Astrocyte (in vitro differentiated cells and primary cell): ENCODE data around the gene CEACAM21. TPM values are rescaled to one million over a fixed set of nuclear protein-coding genes. Genes with fewer than 3 reads are reported as not detected.

ENCODE experiments used
- DNase-seq: peaks from one replicate; pipeline ENCODE4 v3.0.0-alpha.2; 2010; ENCODE audit warnings: low read depth
- FAIRE-seq: peaks from 2 replicates; lab custom pipeline; 2011; peaks lifted over from hg19 to GRCh38; lab: Jason Lieb, UNC
- H2AFZ ChIP-seq: 2 replicates; pipeline ENCODE4 v1.6.0; 2012; ENCODE audit warnings: low read depth, low read length, inconsistent platforms
- H3K27ac ChIP-seq: 2 replicates; pipeline ENCODE4 v1.5.1; 2011; ENCODE audit warnings: low read depth, low read length, inconsistent platforms
- H3K27me3 ChIP-seq: 2 replicates; pipeline ENCODE4 v1.6.0; 2011; ENCODE audit warnings: low read length, inconsistent platforms; ENCODE audit not compliant: insufficient read depth
- H3K36me3 ChIP-seq: 2 replicates; pipeline ENCODE4 v1.5.1; 2011; ENCODE audit warnings: low read length, inconsistent platforms; ENCODE audit not compliant: insufficient read depth
- H3K4me1 ChIP-seq: 2 replicates; pipeline ENCODE4 v1.5.1; 2011; ENCODE audit warnings: low read length, inconsistent platforms; ENCODE audit not compliant: insufficient read depth
- H3K4me2 ChIP-seq: 2 replicates; pipeline ENCODE4 v1.6.0; 2012; ENCODE audit warnings: low read length, inconsistent platforms
- H3K4me3 ChIP-seq: 2 replicates; pipeline ENCODE4 v1.5.1; 2011; ENCODE audit warnings: low read depth, mild to moderate bottlenecking, low read length, inconsistent platforms; ENCODE audit not compliant: insufficient read depth
- H3K79me2 ChIP-seq: 2 replicates; pipeline ENCODE4 v1.6.0; 2012; ENCODE audit warnings: mild to moderate bottlenecking, low read length, inconsistent platforms; ENCODE audit not compliant: insufficient read depth
- H3K9ac ChIP-seq: 2 replicates; pipeline ENCODE4 v1.6.0; 2012; ENCODE audit warnings: mild to moderate bottlenecking, low read length, inconsistent platforms
- H3K9me3 ChIP-seq: 2 replicates; pipeline ENCODE4 v1.5.1; 2012; ENCODE audit warnings: low read depth, mild to moderate bottlenecking, low read length, inconsistent platforms; ENCODE audit not compliant: insufficient read depth
- H4K20me1 ChIP-seq: 2 replicates; pipeline ENCODE4 v1.6.0; 2012; ENCODE audit warnings: low read length, inconsistent platforms; ENCODE audit not compliant: insufficient read depth
- H3K27ac Mint-ChIP-seq: one replicate; pipeline ENCODE4 v1.8.0; 2021; ENCODE audit warnings: mild to moderate bottlenecking, mixed read lengths; ENCODE audit not compliant: unreplicated experiment
- H3K27me3 Mint-ChIP-seq: one replicate; pipeline ENCODE4 v1.8.0; 2021; ENCODE audit warnings: low read depth, mixed read lengths; ENCODE audit not compliant: unreplicated experiment
- H3K36me3 Mint-ChIP-seq: one replicate; pipeline ENCODE4 v1.8.0; 2021; ENCODE audit warnings: low read depth, mixed read lengths; ENCODE audit not compliant: unreplicated experiment
- H3K4me1 Mint-ChIP-seq: one replicate; pipeline ENCODE4 v1.8.0; 2021; ENCODE audit warnings: low read depth, mixed read lengths; ENCODE audit not compliant: unreplicated experiment
- H3K4me3 Mint-ChIP-seq: one replicate; pipeline ENCODE4 v1.8.0; 2021; ENCODE audit warnings: mild to moderate bottlenecking, moderate library complexity, mixed read lengths; ENCODE audit not compliant: unreplicated experiment
- H3K9me3 Mint-ChIP-seq: one replicate; pipeline ENCODE4 v1.8.0; 2021; ENCODE audit warnings: mild to moderate bottlenecking, mixed read lengths; ENCODE audit not compliant: unreplicated experiment
- EZH2 ChIP-seq: IDR thresholded peaks from 2 replicates; pipeline ENCODE4 v1.6.1; 2012; ENCODE audit warnings: mild to moderate bottlenecking, low read length, inconsistent platforms; ENCODE audit not compliant: insufficient read depth
- total RNA-seq: library from RNA; stranded (reverse); gene quantifications from 2 replicates; pipeline ENCODE4 v1.2.1, GENCODE V29; 2021
- TF ChIP-seq, protein P1 (sequence below): IDR thresholded peaks from 2 replicates; pipeline ENCODE4 v1.5.1; 2011; ENCODE audit warnings: low read depth, mild to moderate bottlenecking, inconsistent platforms, low read length, moderate library complexity; ENCODE audit not compliant: insufficient read depth

Gene CEACAM21
- total RNA-seq, 1 donor from 2014 or later = 2.4 TPM

DNA sequence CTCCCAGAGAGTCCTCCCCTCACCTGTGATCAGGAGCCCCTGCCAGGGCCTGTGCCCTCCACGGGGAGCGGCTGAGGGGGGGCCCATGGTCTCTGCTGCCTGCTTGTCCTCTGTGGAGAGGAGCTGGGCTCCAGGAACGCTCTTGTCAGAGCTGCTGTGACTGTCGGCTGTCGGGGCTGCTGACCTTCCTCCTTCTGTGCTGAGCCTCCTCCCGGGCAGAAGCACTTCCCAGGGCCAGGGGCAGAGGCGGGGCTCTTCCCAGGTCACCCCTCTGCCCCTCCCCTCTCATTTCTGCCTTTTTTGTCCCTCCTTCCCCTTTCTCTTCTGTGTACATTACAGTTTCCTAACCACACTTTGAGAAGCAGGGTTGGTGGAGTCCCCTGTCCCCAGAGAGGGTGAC, 50.9 kb downstream of the CEACAM21 start, which contains the start of gene CEACAM4:
Gene CEACAM4 (minus strand): TSS at position 198 of the 400 bp plus-strand sequence. CDS start 111 bp downstream, at position 87.
- Histone ChIP-seq H3K9ac (no peak within 1 kb of the TSS), H3K9me3 (no peaks in the 10 kb centered on the region), H4K20me1 (no peaks in the 10 kb centered on the region), H3K36me3 (no peaks in the 10 kb centered on the region), H3K79me2 (no peaks in the 10 kb centered on the region), H3K27me3 (no peaks in the 10 kb centered on the region), H2AFZ (no peak within 1 kb of the TSS), H3K4me2 (no peak within 1 kb of the TSS), H3K4me1 (no peaks in the 10 kb centered on the region), H3K4me3 (no peak within 1 kb of the TSS), H3K27ac (no peak within 1 kb of the TSS)
- Mint-ChIP-seq H3K36me3 (no peaks in the 10 kb centered on the region), H3K27ac (no peak within 1 kb of the TSS), H3K9me3 (no peaks in the 10 kb centered on the region), H3K4me1 (no peaks in the 10 kb centered on the region), H3K4me3 (no peak within 1 kb of the TSS), H3K27me3 (peaks cover 59% of the 10 kb centered on the region)
- DNase-seq (no peak), FAIRE-seq (no peak)
- TF ChIP-seq, protein P1, sequence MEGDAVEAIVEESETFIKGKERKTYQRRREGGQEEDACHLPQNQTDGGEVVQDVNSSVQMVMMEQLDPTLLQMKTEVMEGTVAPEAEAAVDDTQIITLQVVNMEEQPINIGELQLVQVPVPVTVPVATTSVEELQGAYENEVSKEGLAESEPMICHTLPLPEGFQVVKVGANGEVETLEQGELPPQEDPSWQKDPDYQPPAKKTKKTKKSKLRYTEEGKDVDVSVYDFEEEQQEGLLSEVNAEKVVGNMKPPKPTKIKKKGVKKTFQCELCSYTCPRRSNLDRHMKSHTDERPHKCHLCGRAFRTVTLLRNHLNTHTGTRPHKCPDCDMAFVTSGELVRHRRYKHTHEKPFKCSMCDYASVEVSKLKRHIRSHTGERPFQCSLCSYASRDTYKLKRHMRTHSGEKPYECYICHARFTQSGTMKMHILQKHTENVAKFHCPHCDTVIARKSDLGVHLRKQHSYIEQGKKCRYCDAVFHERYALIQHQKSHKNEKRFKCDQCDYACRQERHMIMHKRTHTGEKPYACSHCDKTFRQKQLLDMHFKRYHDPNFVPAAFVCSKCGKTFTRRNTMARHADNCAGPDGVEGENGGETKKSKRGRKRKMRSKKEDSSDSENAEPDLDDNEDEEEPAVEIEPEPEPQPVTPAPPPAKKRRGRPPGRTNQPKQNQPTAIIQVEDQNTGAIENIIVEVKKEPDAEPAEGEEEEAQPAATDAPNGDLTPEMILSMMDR = no peak
- no peak for TF ChIP-seq EZH2

DNA sequence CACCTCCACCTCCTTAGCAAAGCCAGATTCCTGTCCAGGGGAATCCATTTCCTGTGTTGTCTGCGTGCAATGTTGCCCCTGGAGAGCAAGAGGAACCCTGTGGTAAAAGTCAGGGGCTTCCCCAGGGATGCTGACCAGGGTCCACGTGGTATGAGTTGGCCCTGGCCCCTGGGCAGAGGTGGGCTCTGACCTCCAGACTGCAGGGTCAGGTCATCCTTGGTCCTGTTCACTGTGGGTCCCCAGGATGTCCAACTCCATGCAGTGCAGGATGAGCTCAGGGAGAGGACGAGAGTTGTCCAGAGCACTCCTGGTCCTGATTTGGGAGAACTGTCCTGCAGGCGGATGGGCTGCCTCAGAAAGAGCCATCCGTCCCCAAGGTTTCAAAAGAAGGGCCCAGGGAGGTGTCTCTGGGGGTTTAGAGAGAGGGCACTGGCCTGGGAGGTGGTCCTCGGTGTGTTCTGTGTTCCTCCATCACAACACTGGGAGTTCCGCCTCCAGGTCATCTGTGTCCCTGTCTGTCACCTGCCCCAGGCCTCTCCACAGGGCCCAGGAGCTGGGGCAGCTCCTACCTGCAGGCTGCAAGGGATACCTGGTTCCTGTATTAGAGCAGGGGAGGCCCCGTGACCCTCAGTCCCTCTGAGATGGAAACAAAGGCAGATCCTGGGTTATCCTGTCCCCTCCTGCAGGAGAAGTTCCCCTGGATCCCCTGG, 52.2 kb downstream of the CEACAM21 start:
- H3K36me3 Mint-ChIP-seq = no peaks in the 10 kb centered on the region
- FAIRE-seq (no peak), DNase-seq (no peak)

More for the DNA sequence above, 52.2 kb downstream of the CEACAM21 start:
- H3K4me1 ChIP-seq = no peaks in the 10 kb centered on the region
- no peaks in the 10 kb centered on the region for H3K9me3 ChIP-seq
- H3K27me3 Mint-ChIP-seq = peaks cover 52% of the 10 kb centered on the region
- no peak overlapping the region for H3K9ac ChIP-seq
- H3K27me3 ChIP-seq = no peaks in the 10 kb centered on the region
- H3K27ac ChIP-seq = no peak overlapping the region
- H3K36me3 ChIP-seq = no peaks in the 10 kb centered on the region
- H4K20me1 ChIP-seq = no peaks in the 10 kb centered on the region
- H3K4me3 ChIP-seq = no peak overlapping the region
- H3K9me3 Mint-ChIP-seq = no peaks in the 10 kb centered on the region
- H3K27ac Mint-ChIP-seq = no peak overlapping the region
- no peak overlapping the region for H2AFZ ChIP-seq
- H3K4me3 Mint-ChIP-seq = no peak overlapping the region
- no peaks in the 10 kb centered on the region for H3K4me1 Mint-ChIP-seq
- TF ChIP-seq, protein P1 = no peak
- no peak for TF ChIP-seq EZH2
- H3K79me2 ChIP-seq = no peaks in the 10 kb centered on the region
- no peak overlapping the region for H3K4me2 ChIP-seq

Other genes with a start within 250 kb of the CEACAM21 start
- gene TGFB1, start 222.2 kb upstream of the CEACAM21 start, total RNA-seq = 155 and 199 TPM in 2 replicates
- 5.5 and 5.9 TPM in 2 replicates for gene B9D2, start 212.0 kb upstream of the CEACAM21 start, total RNA-seq
- 7.4 and 8.9 TPM in 2 replicates for gene TMEM91, start 199.6 kb upstream of the CEACAM21 start, total RNA-seq
- gene EXOSC5, start 178.8 kb upstream of the CEACAM21 start, total RNA-seq = 18.3 and 19.8 TPM in 2 replicates
- 9.2 and 9.8 TPM in 2 replicates for gene BCKDHA, start 178.3 kb upstream of the CEACAM21 start, total RNA-seq
- 2.5 and 3.0 TPM in 2 replicates for gene B3GNT8, start 148.8 kb upstream of the CEACAM21 start, total RNA-seq
- 57.5 and 60.3 TPM in 2 replicates for gene DMAC2, start 136.3 kb upstream of the CEACAM21 start, total RNA-seq
- gene ERICH4, start 133.0 kb upstream of the CEACAM21 start, total RNA-seq = not detected in 2 replicates
- not detected in 2 replicates for gene CEACAM4, start 50.9 kb downstream of the CEACAM21 start, total RNA-seq
- gene CEACAM7, start 112.1 kb downstream of the CEACAM21 start, total RNA-seq = not detected in 2 replicates
- not detected in 2 replicates for gene CEACAM5, start 132.5 kb downstream of the CEACAM21 start, total RNA-seq
- not detected in 2 replicates for gene CEACAM6, start 179.4 kb downstream of the CEACAM21 start, total RNA-seq
- gene CEACAM3, start 220.4 kb downstream of the CEACAM21 start, total RNA-seq = not detected in 2 replicates